Esophagus muscularis mucosa (tissue), 3 donors: ENCODE results near the gene CD74.

Source experiments
- CTCF ChIP-seq, 3 experiments: fragments of 200-600 bp in 2 of 3; fragments of 450-650 bp in 1 of 3; sonication (generic) in 2 of 3; IDR thresholded peaks; one replicate each; pipeline ENCODE4 v1.5.1; 2017 to 2019; ENCODE audit warnings: antibody characterized with exemption in 3 of 3, mild to moderate bottlenecking in 2 of 3, moderate library complexity in 1 of 3
- POLR2A ChIP-seq: fragments of 450-650 bp; IDR thresholded peaks from one replicate; pipeline ENCODE4 v1.6.1; 2017; ENCODE audit warnings: antibody characterized with exemption, moderate library complexity, mild to moderate bottlenecking, low read depth
- POLR2AphosphoS5 ChIP-seq, 2 donors: sonication (generic); formaldehyde crosslinking; IDR thresholded peaks; one replicate each; pipeline ENCODE4 v1.6.1; 2017; ENCODE audit warnings: antibody characterized with exemption in 2 of 2

- no peak for TF ChIP-seq POLR2A
- no peak for TF ChIP-seq CTCF (IDR thresholded peaks at IDR 0.05)
- no peak for TF ChIP-seq POLR2AphosphoS5 (IDR thresholded peaks at IDR 0.05)
Observed at GRCh38 chr5:150386024-150386855, 26.5 kb downstream of the CD74 start.
